ENCODE measurements around the gene SNIP1.

The SNIP1 gene

GRCh38 chr1:37485902-37486679, 68.0 kb downstream of the SNIP1 start:
- no peak for TF ChIP-seq EZH2phosphoT487 (IDR thresholded peaks at IDR 0.05; ENCODE audit: low read depth)
- TF ChIP-seq CTCF (IDR thresholded peaks at IDR 0.05; ENCODE audit: low read depth, low read length): no peak
- Histone ChIP-seq H2AFZ (ENCODE audit: low read depth, low read length) (no peak overlapping the region), H3K4me3 (ENCODE audit: low read length) (no peak overlapping the region), H3K27ac (ENCODE audit: low read length) (no peak overlapping the region), H3K9ac (ENCODE audit: low read length) (no peak overlapping the region), H3K4me1 (ENCODE audit: low read length) (no peaks in the 10 kb centered on the region), H4K20me1 (ENCODE audit: insufficient read depth, low read length) (peaks cover 31% of the 10 kb centered on the region), H3K4me2 (ENCODE audit: low read length) (no peak overlapping the region), H3K9me3 (ENCODE audit: insufficient read depth, low read length) (no peaks in the 10 kb centered on the region), H3K27me3 (ENCODE audit: low read depth, low read length) (no peaks in the 10 kb centered on the region), H3K79me2 (ENCODE audit: low read length) (peaks cover 10% of the 10 kb centered on the region; the same call in 1 of the 2 replicates), H3K36me3 (replicated peaks; ENCODE audit: low read depth, low read length) (peaks cover 20% of the 10 kb centered on the region)

Measured in OCI-LY3 (cell line).